Superior temporal gyrus (tissue), 1 donor: ENCODE data around the gene TAF4.
A peak's percentile ranks its signal among the peaks of the same experiment; 100 is the strongest.
"Not testable (repeated sequence)": the region's sequence is repeated elsewhere in the genome, so short reads cannot be mapped to it uniquely, and the experiment has no call there.

Experiments used
- DNase-seq: peaks from one replicate; pipeline ENCODE4 v3.0.0-alpha.2; 2016; ENCODE audit errors: extremely low spot score

Gene TAF4

DNA sequence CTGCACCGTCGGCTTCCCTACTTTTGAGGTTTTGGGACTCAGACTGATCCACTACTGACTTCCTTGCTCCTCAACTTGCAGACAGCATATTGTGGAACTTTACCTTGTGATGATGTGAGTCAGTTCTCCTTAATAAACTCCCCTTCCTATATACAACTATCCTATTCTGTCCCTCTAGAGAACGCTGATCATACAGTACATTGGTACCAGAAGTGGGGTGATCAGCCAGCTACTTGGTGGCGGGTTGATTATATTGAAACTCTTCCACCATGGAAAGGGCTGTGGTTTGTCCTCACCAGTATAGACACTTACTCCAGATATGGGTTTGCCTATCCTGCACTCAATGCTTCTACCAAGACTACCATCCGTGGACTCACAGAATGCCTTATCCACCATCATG lies 7.6 kb upstream of the TAF4 start:
- no peak for DNase-seq

GRCh38 chr20:62071669-62072430 lies 6.2 kb upstream of the TAF4 start:
- DNase-seq, result not testable (repeated sequence)

GRCh38 chr20:62069741-62070216 lies 4.1 kb upstream of the TAF4 start:
- no peak for DNase-seq

GRCh38 chr20:62068997-62069396 lies 3.3 kb upstream of the TAF4 start:
- DNase-seq, result no peak

DNA sequence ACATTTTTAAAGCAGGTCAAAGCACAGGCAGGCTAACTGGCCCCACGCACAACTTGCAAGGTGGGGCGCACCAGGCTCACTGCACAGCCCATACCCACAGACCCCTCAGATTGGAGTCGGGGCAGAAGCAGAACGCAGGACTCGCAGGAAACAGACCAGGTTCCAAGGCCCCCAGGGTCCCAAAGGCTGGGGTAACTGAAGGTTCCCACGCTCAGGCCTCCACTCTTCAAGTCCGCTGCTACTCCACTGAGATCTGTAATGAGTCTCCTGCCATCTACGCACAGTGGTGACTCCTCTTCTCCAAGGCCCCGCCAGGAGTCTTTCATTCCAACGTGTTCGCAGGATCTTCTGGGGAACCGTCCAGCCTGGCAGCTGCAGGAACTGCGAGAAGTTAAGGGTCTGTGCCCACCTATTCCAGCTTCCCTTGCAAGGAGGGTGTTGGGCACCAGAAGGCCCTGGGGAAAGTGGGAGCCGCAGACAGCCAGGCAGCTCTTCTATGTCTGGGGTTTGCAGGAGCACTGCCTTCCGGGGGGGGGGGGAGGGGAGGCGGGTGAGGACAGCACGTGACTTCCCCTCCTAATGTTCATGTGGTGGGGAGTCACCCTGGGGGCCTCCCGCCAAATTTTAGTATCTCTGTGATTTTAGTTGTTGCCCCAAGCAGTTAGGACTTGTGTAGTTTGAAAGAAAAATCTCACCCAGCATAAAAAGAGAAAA lies 2.0 kb upstream of the TAF4 start:
- no peak for DNase-seq

DNA sequence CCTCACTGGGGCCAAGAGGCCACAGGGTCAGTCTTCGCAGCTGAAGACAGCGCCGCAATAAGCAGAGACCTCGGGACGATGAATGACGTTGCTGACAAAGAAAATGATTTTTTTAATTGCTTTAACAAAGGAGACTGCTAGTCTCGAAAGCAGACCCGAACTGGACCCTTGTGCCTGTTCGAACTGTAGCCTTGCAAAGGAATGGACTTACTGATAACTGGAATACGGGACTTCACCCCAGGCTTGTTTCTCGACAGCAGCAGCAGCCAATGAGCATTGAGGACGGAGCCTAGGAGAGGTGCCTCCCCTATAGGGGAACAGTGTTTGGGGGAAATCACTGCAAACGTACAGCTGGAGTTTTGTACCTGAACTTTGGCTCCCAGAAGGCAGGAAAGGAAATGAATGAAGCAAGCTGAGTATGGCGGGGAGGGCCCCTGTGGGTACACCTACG lies 1.3 kb upstream of the TAF4 start:
- no peak for DNase-seq

DNA sequence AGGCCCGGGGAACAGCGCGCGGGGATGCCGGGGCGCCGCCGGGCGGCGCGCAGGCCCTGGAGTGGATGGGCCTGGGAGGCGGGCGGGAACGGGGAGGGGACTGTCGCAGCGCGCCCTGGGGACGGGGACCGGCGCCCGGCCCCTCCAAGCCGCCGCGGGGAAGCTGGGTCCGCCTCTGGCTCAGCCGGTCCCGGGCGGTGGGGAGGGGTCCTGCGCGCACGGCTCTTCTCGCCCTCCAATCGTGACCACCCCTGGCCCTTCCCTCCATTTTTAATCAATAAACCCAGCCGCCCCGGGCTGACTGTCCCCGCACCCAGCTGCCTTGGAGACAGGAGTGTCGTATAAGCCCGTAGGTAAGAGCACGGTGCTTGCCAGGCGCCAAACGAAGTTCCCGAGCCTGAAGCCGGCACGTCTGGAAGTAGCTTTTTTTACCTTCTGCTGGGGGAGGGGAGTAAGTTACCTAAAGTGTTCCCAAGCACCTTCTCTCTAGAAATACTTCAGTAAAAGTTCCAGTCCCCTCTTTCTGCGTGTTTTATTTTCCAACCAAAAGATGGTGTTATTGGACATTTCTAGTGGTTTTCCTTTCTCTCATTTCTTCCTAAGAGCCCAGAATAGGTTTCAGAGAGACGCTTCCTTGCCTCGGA lies 780 bp upstream of the TAF4 start:
- peak; percentile 58 for DNase-seq

DNA sequence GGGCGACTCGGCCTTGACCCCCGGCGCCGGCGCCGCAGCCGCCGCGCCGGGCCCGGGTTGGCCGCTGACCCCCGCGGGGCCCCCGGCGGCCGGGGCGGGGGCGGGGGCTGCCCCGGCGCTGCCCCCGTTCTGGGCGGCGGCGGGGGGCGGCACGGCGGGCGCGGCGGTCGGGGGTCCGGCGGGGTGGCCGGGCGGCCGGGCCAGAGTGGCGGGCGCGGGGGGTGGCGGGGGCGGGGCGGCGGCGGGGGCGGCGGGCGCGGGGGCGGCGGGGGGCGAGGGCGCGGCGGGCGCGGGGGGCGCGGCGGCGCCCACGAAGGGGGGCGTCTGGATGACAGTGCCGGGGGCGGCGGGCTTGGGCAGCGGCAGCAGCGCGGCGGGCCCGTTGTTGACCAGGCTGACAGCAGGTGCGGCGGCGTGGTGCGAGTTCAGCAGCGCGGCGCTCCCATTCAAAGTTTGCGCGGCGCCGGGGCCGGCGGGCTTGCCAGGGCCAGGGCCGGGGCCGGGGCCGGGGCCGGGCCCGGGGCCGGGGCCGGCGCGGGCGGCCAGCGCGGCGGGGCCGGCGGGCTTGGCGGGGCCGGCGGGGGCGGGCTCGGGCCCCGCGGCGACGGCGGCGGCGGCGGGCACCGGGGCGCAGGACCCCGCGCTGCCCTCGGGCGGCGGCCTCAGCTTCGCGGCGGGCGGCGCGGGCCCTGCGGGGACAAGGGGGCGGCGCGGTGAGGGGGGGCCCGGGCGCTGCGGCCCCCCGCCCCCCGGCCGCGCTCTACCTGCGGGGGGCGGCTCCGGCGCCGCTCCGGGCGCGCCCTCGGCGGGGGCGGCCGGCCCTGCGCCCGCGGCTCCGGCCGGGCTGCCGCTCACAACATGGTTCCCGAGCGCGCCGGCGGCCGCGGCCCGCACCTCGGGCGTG lies 659 bp downstream of the TAF4 start:
- DNase-seq, result no peak

DNA sequence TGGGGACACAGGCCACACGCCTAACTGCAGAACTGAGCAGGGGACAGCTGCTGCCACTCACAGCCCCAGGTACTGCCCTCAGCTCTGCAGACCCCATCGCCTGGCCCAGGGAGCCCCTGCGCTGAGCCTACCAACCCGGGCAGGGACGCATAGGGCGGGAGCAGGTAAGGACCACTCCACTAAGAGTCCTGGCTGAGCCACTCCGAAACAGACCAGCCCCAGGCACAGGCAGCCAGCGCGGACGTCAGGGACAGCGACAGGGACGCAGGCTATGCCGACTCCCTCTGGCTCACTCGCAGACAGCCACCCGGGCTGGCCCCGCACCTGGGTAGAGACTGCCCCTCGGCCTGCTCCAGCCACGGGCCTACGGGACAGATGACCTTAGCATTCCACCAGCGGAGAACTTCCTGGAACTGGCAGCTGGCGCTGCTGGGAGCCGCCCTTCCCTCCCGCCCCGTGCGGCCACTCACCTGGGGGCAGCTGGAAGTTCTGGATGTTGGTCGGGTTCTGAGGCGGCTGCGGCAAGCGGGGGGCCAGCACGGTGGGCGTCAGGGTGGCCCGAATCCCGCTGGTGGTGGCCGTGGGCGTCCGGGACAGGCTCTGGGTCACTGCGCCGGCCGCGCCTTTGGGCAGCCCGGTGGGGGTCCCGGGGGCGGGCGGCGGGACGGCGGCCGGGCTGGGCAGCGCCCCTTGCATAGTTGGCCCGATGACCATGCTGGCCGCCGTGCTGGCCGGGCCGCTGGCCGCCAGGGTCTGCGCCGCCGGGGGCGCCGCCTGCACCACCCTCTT lies 1.5 kb downstream of the TAF4 start:
- DNase-seq, result no peak

DNA sequence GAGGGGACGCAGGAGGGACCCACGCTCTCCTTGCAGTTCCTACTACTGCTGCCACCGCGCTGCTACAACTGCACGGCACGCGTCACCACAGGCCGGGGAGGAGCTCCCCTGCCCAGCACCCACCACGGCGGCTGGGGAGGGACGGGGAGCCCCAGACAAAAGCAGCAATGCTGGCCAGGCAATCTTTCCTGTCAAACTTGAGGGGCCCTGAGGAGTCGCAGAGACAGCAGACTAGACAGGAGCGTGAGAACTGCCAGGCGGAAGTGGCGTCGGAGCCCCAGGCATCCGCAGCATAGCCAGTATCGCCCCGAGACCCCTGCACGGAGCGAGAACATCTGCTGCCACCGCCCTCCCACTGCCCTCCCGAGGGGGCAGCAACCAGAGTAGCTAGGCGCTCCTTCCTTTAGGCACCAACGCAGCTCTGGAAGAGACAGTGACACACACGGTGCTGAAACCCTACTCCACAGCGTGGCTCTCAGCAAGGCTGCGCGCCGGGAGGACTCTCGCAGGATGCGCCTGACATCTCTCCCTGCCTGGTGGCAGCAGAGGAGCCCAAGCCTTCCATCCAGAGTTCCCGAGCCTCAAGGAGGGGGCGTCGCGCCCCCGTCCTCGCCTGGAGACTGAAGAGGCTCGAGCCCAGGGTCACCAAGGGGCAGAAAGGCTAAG lies 2.2 kb downstream of the TAF4 start:
- peak; percentile 37 for DNase-seq

DNA sequence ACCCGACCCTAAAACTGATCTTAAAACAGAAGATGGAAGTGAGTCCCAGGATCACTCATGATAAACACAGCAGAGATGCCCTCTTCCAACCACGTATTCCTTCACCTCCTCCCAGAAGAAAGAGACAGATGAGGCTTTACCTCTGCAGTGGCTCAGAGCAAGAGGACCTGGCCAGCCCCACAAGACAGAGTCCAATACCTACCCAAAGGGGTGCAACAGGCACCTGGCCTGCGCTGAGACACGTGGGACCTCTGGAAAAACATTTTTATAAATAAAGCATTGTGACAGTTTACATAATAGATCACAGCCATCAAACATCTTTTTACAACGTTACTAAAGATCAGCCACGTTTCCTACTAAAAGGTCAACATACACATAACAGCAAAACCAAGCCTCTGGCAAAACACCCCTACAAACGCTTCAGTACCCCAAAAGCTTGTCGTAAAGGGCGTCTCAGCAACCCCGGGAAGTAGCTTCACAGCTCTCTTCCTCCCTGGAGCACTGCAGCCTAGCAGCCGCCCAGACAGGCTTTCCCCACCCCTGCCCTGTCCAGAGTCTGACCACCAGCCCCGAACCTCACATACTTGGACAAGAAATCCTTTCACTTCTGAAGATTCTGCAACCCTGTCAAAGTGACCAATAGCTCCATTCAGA lies 2.9 kb downstream of the TAF4 start:
- DNase-seq, result peak; percentile 13

- no peak for DNase-seq
Measured at GRCh38 chr20:62061851-62062423, 3.7 kb downstream of the TAF4 start.

GRCh38 chr20:62060631-62061541 lies 4.8 kb downstream of the TAF4 start:
- no peak for DNase-seq

DNA sequence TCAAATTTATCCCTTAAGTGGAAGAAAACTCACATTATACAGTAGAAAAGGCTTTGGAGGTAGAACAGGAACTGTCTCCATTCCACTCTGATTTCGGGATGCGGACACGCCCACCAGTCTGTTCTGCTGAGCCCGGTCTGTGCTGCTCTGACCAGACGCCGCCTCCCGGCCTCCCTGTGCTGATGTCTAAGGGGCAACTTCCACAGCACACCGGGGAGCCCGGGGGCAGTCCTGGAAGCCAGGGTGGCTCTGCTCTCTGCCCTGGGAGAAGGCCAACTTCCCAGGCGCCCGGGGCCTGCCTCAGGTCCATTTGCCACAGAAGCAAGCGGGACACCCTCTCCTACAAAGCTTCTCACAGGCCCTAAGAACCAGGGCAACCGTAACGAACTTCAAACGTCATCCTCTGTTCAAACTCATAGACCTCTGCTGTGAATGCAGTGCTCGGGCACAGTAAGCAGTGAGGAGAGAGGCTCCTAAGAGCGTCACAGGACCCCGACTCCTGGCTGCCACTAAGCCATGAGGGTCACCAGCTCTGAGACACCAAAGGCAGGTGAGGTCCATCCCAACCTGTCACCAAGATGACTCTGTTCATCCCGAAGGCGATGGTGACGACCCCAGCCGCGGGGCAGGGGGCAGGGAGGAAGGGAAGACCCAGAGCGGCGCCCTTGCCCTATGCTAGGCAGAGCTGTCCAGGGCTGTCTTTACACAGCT lies 5.6 kb downstream of the TAF4 start:
- no peak for DNase-seq

GRCh38 chr20:62059401-62059800 lies 6.3 kb downstream of the TAF4 start:
- no peak for DNase-seq

- DNase-seq, result no peak
Measured at GRCh38 chr20:62058941-62059340, 6.7 kb downstream of the TAF4 start.

DNA sequence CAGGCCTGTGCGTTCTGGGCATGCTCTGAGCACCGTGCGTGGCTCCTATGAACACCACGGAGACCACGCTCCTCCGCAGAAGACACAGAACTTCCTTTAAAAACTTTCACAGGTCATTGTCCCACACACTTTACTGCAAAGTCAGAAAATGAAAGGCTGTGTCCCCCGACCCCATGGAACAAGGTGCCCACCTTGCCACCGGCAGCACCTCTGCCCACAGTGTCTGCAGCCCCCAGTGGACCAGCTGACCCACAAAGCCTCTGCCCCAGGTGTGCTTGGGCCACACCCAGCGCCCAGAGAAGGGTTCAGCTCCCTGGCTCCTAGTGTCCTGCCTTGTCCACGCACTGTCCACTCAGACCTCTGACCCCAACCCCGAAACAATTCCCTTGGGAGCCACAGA lies 8.7 kb downstream of the TAF4 start:
- no peak for DNase-seq

DNA sequence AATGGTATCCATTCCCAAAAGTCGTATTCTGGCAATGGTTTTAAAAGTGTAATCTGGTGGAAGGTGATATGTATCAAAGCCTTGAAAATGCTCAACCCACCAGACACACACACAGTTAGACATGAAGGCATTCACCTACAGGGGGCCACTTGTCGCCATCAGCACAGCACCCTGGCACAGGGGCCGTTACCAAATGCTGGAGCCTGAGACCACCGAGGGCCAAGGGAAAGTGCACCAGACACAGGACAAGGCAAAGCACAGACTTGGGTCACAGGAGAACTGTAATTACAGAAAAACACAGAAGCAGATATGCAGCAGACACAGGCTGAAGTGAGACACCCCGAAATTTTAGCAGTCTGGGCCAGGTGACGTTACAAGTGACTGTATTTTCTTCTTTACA lies 9.3 kb downstream of the TAF4 start:
- no peak for DNase-seq
